HepG2 (cell line): Measurements from ENCODE around the gene KISS1. TPM values are rescaled to one million over a fixed set of nuclear protein-coding genes. Genes with fewer than 3 reads are reported as not detected.

Experiments
- ATAD3A ChIP-seq: sonication (generic); formaldehyde crosslinking; IDR thresholded peaks from 2 replicates; pipeline ENCODE4 v1.4.0; 2020; ENCODE audit warnings: missing genetic modification reagents
- CBX1 ChIP-seq: IDR thresholded peaks from one replicate; pipeline ENCODE4 v1.6.1; 2016; ENCODE audit warnings: antibody characterized with exemption, low read depth
- CBX2 ChIP-seq, 2 experiments: fragments of 200-600 bp in 1 of 2; sonication (generic); formaldehyde crosslinking in 1 of 2; IDR thresholded peaks; 2 replicates each; pipeline versions ENCODE4 v1.7.0 to v1.8.1; 2018 to 2022; ENCODE audit warnings: low read depth in 2 of 2, low read length in 1 of 2, mild to moderate bottlenecking in 1 of 2, missing genetic modification reagents in 1 of 2
- ELF4 ChIP-seq: sonication (generic); formaldehyde crosslinking; IDR thresholded peaks from 2 replicates; pipeline ENCODE4 v1.5.0; 2020; ENCODE audit warnings: missing genetic modification reagents, mild to moderate bottlenecking, moderate library complexity, borderline replicate concordance
- IKZF1 ChIP-seq: fragments of 450-650 bp; IDR thresholded peaks from 2 replicates; pipeline ENCODE4 v1.7.1; 2016
- KLF13 ChIP-seq: sonication (generic); formaldehyde crosslinking; IDR thresholded peaks from 2 replicates; pipeline ENCODE4 v1.4.0; 2020; ENCODE audit warnings: mild to moderate bottlenecking, missing genetic modification reagents
- KLF16 ChIP-seq, 2 experiments: sonication (generic) in 1 of 2; formaldehyde crosslinking in 1 of 2; IDR thresholded peaks; 2 replicates each; pipeline versions ENCODE4 v1.6.1 to v1.8.0; 2016 to 2023; ENCODE audit warnings: missing genetic modification reagents in 2 of 2, missing compliant biosample characterization in 1 of 2
- MAFF ChIP-seq: IDR thresholded peaks from 2 replicates; pipeline ENCODE4 v1.6.1; 2011; ENCODE audit warnings: low read depth, low read length, improper control_type of control experiment
- MED13 ChIP-seq: sonication (generic); formaldehyde crosslinking; IDR thresholded peaks from 2 replicates; pipeline ENCODE4 v1.5.0; 2020; ENCODE audit warnings: missing genetic modification reagents
- NONO ChIP-seq, 2 experiments: fragments of 450-650 bp in 1 of 2; sonication (generic) in 1 of 2; formaldehyde crosslinking in 1 of 2; IDR thresholded peaks in 1 of 2; conservative IDR thresholded peaks in 1 of 2; 2 replicates each; pipeline versions ENCODE4 v1.6.1 to v1.8.0; 2017 to 2022; ENCODE audit warnings: mild to moderate bottlenecking in 1 of 2, missing genetic modification reagents in 1 of 2, moderate library complexity in 1 of 2
- ONECUT2 ChIP-seq: sonication (generic); formaldehyde crosslinking; IDR thresholded peaks from 2 replicates; pipeline ENCODE4 v1.4.0; 2020; ENCODE audit warnings: missing genetic modification reagents
- PAX8 ChIP-seq: sonication (generic); formaldehyde crosslinking; IDR thresholded peaks from 2 replicates; pipeline ENCODE4 v1.8.0; 2022; ENCODE audit warnings: mild to moderate bottlenecking, missing genetic modification reagents, borderline replicate concordance
- PHF8 ChIP-seq: sonication (generic); formaldehyde crosslinking; IDR thresholded peaks from 2 replicates; pipeline ENCODE4 v1.5.0; 2020; ENCODE audit warnings: missing genetic modification reagents
- RBM22 ChIP-seq: fragments of 200-400 bp; formaldehyde crosslinking; optimal IDR thresholded peaks from 2 replicates; pipeline ENCODE3; 2017; ENCODE audit warnings: mild to moderate bottlenecking, low read length, moderate library complexity
- RNF2 ChIP-seq: fragments of 450-650 bp; conservative IDR thresholded peaks from 2 replicates; pipeline ENCODE4 v1.6.1; 2016; ENCODE audit warnings: low read depth
- SAFB2 ChIP-seq: sonication (generic); formaldehyde crosslinking; IDR thresholded peaks from 2 replicates; pipeline ENCODE4 v1.5.1; 2020; ENCODE audit warnings: missing genetic modification reagents, low read depth, mild to moderate bottlenecking, borderline replicate concordance
- SRSF9 ChIP-seq: fragments of 200-400 bp; formaldehyde crosslinking; IDR thresholded peaks from 2 replicates; pipeline ENCODE4 v1.6.1; 2018; ENCODE audit warnings: borderline replicate concordance, mild to moderate bottlenecking, low read depth, low read length; ENCODE audit not compliant: insufficient read depth, poor library complexity, severe bottlenecking
- TARDBP ChIP-seq: sonication (generic); formaldehyde crosslinking; IDR thresholded peaks from 2 replicates; pipeline ENCODE4 v1.8.0; 2022; ENCODE audit warnings: mild to moderate bottlenecking, missing genetic modification reagents
- ZFP36L1 ChIP-seq: sonication (generic); formaldehyde crosslinking; IDR thresholded peaks from 2 replicates; pipeline ENCODE4 v1.8.0; 2022; ENCODE audit warnings: mild to moderate bottlenecking, missing genetic modification reagents, moderate library complexity
- ZFY ChIP-seq: sonication (generic); formaldehyde crosslinking; IDR thresholded peaks from 2 replicates; pipeline ENCODE4 v1.4.0; 2020; ENCODE audit warnings: missing genetic modification reagents
- ZNF10 ChIP-seq: sonication (generic); formaldehyde crosslinking; IDR thresholded peaks from 2 replicates; pipeline ENCODE4 v1.4.0; 2020; ENCODE audit warnings: mild to moderate bottlenecking, low read depth, missing genetic modification reagents, borderline replicate concordance
- ZNF598 ChIP-seq: sonication (generic); formaldehyde crosslinking; IDR thresholded peaks from 2 replicates; pipeline ENCODE4 v1.5.1; 2020; ENCODE audit warnings: mild to moderate bottlenecking, missing genetic modification reagents, borderline replicate concordance
- ZNF614 ChIP-seq: IDR thresholded peaks from 2 replicates; pipeline ENCODE4 v1.6.1; 2018; ENCODE audit warnings: missing biosample characterization, missing genetic modification reagents, inconsistent platforms, borderline replicate concordance
- ZNF878 ChIP-seq: sonication (generic); formaldehyde crosslinking; IDR thresholded peaks from 2 replicates; pipeline ENCODE4 v1.8.1; 2023; ENCODE audit warnings: mild to moderate bottlenecking, missing genetic modification reagents, moderate library complexity
- polyA plus RNA-seq, 8 experiments: library from polyadenylated mRNA; depleted of rRNA in 3 of 8; stranded (reverse) in 7 of 8; unstranded in 1 of 8; fragments of >200 nt; fragmentation: Illumina TruSeq in 4 of 8; extraction: Trizol in 4 of 8; gene quantifications; 2 replicates each; pipeline versions ENCODE4 v1.2.1 to v1.2.3, GENCODE V29; 2011 to 2016; ENCODE audit warnings: low read depth in 4 of 8, missing spikeins in 1 of 8, mixed read lengths in 1 of 8; ENCODE audit not compliant: insufficient read depth in 1 of 8
- total RNA-seq, 5 experiments: library from RNA; depleted of rRNA; stranded (reverse); fragments of >200 nt; fragmentation: Illumina TruSeq; extraction: Trizol; gene quantifications; 2 replicates each; pipeline ENCODE4 v1.2.3, GENCODE V29; 2016; ENCODE audit warnings: low read depth in 1 of 5
- TF ChIP-seq, protein P1 (sequence below), 2 experiments: sonication (generic) in 1 of 2; formaldehyde crosslinking in 1 of 2; IDR thresholded peaks; 2 replicates each; pipeline versions ENCODE4 v1.4.0 to v1.6.1; 2016 to 2020; ENCODE audit warnings: borderline replicate concordance in 1 of 2, low read depth in 1 of 2, mild to moderate bottlenecking in 1 of 2, missing genetic modification reagents in 1 of 2

Gene KISS1
- total and polyA plus RNA-seq, 2 of the 13 experiments (the other 11 are each of a cell fraction or from before 2014, with no cell fraction given), result 0.24 to 0.80 TPM

- TF ChIP-seq, protein P1, sequence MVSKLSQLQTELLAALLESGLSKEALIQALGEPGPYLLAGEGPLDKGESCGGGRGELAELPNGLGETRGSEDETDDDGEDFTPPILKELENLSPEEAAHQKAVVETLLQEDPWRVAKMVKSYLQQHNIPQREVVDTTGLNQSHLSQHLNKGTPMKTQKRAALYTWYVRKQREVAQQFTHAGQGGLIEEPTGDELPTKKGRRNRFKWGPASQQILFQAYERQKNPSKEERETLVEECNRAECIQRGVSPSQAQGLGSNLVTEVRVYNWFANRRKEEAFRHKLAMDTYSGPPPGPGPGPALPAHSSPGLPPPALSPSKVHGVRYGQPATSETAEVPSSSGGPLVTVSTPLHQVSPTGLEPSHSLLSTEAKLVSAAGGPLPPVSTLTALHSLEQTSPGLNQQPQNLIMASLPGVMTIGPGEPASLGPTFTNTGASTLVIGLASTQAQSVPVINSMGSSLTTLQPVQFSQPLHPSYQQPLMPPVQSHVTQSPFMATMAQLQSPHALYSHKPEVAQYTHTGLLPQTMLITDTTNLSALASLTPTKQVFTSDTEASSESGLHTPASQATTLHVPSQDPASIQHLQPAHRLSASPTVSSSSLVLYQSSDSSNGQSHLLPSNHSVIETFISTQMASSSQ (IDR thresholded peaks at IDR 0.05; ENCODE audit: low read depth), result peak; percentile 99
- TF ChIP-seq, protein P1 (CRISPR knock-in tag; IDR thresholded peaks at IDR 0.05; ENCODE audit: borderline replicate concordance), result peak; percentile 100
- TF ChIP-seq ATAD3A (CRISPR knock-in tag) (no peak), ZFY (CRISPR knock-in tag) (peak; percentile 64), SAFB2 (CRISPR knock-in tag) (peak; percentile 80; the same call in 1 of the 2 replicates), ZNF598 (CRISPR knock-in tag) (no peak; the same call in 1 of the 2 replicates), RBM22 (no peak), CBX2 (IDR thresholded peaks at IDR 0.05; ENCODE audit: low read depth, low read length) (no peak), CBX2 (CRISPR knock-in tag; IDR thresholded peaks at IDR 0.05; ENCODE audit: low read depth) (0 out of 2 replicates have a peak, but pooled peaks have one; percentile 70), TARDBP (peak; percentile 92), KLF13 (no peak), CBX1 (no peak), ELF4 (CRISPR knock-in tag) (peak; percentile 78; the same call in 1 of the 2 replicates), ONECUT2 (CRISPR knock-in tag) (peak; percentile 74), ZNF878 (CRISPR knock-in tag) (no peak; the same call in 1 of the 2 replicates), MAFF (no peak), KLF16 (CRISPR knock-in tag; IDR thresholded peaks at IDR 0.05) (peak in 1 of 2 experiments; percentile 73; a peak in 1 of 4 replicates), PAX8 (CRISPR knock-in tag) (no peak), ZFP36L1 (peak; percentile 89), IKZF1 (no peak), SRSF9 (no peak), PHF8 (CRISPR knock-in tag) (peak; percentile 80), ZNF614 (CRISPR knock-in tag) (peak; percentile 81; the same call in 1 of the 2 replicates), MED13 (CRISPR knock-in tag) (no peak), ZNF10 (CRISPR knock-in tag) (no peak), NONO (IDR thresholded peaks at IDR 0.05) (no peak), NONO (CRISPR knock-in tag; conservative IDR thresholded peaks at IDR 0.05) (peak; percentile 86; the same call in 1 of the 2 replicates), RNF2 (peak; percentile 78; the same call in 1 of the 2 replicates)
Observed at GRCh38 chr1:204213668-204214662, 17.7 kb upstream of the KISS1 start, which contains the start of gene GOLT1A (continued).
